Skeletal muscle satellite cell (primary cell): ENCODE results near the gene PHACTR1.

Experiments
- H3K27me3 ChIP-seq: 2 replicates; pipeline ENCODE4 v1.7.0; 2013; ENCODE audit warnings: low read length; ENCODE audit not compliant: control insufficient read depth, insufficient read depth
- H3K36me3 ChIP-seq: 2 replicates; pipeline ENCODE4 v1.7.0; 2013; ENCODE audit warnings: mild to moderate bottlenecking, control low read depth, low read length; ENCODE audit not compliant: insufficient read depth
- H3K4me1 ChIP-seq: 2 replicates; pipeline ENCODE4 v1.7.0; 2013; ENCODE audit warnings: low read length; ENCODE audit not compliant: control insufficient read depth, insufficient read depth
- H3K4me2 ChIP-seq: 2 replicates; pipeline ENCODE4 v1.7.0; 2013; ENCODE audit warnings: mild to moderate bottlenecking, low read length
- H3K4me3 ChIP-seq: 2 replicates; pipeline ENCODE4 v1.7.0; 2013; ENCODE audit warnings: low read length
- H3K9ac ChIP-seq: 2 replicates; pipeline ENCODE4 v1.7.0; 2013; ENCODE audit warnings: mild to moderate bottlenecking, low read depth, low read length, moderate library complexity
- H3K9me3 ChIP-seq: replicated peaks from 2 replicates; pipeline ENCODE4 v1.7.0; 2013; ENCODE audit warnings: mild to moderate bottlenecking, control low read depth, low read length

Gene PHACTR1

DNA sequence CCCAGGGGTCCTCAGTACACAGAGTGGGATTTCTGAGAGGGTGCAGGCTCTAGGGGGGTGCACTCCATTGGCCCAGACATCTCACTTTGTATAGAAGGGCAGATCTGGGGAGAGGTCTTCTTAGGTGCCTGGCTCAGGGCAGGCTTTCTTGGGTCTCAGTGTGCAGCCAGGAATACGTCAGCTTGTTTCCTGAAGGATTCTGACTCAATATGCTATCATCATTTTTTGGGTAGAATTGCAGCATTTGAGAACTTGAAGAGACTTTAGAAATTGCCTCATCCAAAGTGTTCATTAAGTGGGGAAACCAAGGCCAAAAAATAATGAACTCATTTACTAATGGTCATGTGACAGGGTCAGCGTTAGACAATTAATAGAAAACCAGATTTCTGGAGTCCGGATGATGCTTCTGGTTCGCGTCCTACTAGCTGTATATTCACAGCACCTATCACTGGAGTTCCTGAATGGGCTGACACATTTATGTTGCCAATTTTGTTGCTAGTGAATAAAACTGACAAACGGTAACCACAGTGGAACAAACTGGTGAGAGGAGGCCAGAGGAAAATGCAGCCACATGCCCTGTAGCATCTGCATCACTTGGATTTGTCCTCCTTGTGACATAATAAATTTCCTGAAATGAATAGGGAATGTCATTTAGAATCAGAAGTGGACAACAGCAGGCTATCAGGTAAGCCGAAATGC is 372.9 kb downstream of the PHACTR1 start:
- Histone ChIP-seq H3K27me3 (no peaks in the 10 kb centered on the region), H3K4me2 (no peak overlapping the region), H3K9ac (no peak overlapping the region), H3K36me3 (no peaks in the 10 kb centered on the region), H3K4me1 (no peaks in the 10 kb centered on the region), H3K4me3 (no peak overlapping the region), H3K9me3 (no peaks in the 10 kb centered on the region)

DNA sequence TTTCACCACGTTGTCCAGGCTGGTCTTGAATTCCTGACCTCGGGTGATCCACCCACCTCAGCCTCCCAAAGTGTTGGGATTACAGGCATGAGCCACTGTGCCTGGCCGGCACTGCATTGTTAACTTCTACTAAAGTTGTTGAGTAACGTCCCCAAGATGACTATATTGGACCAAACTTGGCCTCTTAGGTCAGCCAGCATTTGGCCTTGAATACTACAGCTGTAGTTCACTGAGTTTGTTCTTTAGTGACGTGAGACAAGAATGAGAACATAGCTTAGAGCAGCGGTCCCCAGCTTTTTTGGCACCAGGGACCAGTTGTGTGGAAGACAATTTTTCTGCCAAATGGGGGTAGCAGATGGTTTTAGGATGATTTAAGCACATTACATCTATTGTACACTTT is 374.6 kb downstream of the PHACTR1 start:
- Histone ChIP-seq H3K9ac (no peak overlapping the region), H3K9me3 (no peaks in the 10 kb centered on the region), H3K4me2 (no peak overlapping the region), H3K4me1 (no peaks in the 10 kb centered on the region), H3K4me3 (no peak overlapping the region), H3K36me3 (no peaks in the 10 kb centered on the region), H3K27me3 (no peaks in the 10 kb centered on the region)

DNA sequence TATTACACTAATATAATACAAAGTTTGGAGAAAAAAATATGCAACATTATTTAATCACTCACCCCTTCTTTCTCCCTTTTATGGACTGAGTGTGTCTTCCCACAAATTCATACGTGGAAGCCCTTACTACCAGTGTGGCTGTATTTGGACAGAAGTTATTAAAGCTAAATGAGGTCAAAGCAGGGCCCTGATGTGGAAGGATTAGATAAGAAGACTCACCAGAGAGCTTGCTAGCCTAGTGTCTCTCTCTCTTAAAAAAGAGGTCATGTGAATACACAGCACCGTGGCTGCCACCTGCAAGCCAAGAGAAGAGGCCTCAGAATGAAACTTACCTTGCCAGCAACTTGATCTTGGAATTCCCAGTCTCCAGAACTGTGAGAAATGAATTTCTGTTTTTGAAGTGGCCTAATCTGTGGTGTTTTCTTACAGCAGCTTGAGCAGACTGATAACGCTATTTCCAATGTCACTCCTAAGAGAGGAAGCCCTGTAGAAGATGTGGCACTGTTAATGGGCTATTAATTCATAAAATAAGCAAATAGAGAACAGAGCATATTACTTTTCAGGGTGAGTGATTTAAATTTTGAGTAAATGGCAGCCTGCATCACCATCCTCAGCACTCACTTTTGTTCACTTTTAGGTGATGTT is 378.3 kb downstream of the PHACTR1 start:
- no peaks in the 10 kb centered on the region for H3K9me3 ChIP-seq
- no peaks in the 10 kb centered on the region for H3K36me3 ChIP-seq
- no peaks in the 10 kb centered on the region for H3K27me3 ChIP-seq
- H3K4me2 ChIP-seq, result no peak overlapping the region
- no peak overlapping the region for H3K4me3 ChIP-seq
- no peaks in the 10 kb centered on the region for H3K4me1 ChIP-seq
- H3K9ac ChIP-seq, result no peak overlapping the region

DNA sequence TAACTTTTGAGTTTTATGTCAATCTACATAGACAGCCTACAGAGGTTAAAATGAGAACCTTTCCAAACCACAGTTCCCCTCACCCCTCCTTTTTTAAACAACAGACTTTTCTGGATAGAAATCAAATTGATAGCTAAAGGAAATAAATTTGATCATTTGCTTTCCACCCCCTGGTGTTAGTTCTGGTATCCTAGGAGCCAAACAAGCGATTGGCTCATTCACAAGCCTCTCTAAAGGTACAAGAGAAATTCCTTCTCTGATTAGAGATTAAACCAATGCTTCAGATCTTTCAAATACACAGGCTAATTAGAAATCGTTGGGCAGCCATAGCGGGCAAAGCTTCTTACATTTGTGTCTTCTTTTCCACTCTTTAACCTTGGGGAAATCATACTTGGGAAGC is 379.5 kb downstream of the PHACTR1 start:
- Histone ChIP-seq H3K9ac (no peak overlapping the region), H3K4me3 (no peak overlapping the region), H3K27me3 (no peaks in the 10 kb centered on the region), H3K4me2 (no peak overlapping the region), H3K4me1 (no peaks in the 10 kb centered on the region), H3K36me3 (no peaks in the 10 kb centered on the region), H3K9me3 (no peaks in the 10 kb centered on the region)

DNA sequence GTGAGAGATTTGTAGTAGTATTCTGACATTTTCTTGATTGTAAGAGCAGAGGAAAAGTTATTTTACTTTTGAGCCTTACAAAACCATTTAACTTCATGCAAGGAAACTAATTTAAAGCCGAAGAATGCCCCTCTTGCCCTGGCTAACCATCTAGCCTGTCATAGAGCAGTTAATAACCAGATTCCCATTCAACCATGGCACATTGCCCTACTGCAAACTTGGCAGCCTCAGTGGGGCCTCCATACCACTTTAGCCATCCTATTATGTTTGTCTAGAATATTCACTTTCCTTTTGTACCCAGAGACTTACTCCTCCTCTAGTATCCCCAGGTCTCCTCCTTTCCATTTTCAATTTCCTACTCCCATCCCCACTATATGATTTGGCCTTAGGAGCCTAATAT is 380.9 kb downstream of the PHACTR1 start:
- H3K9ac ChIP-seq, result no peak overlapping the region
- no peak overlapping the region for H3K4me2 ChIP-seq
- no peaks in the 10 kb centered on the region for H3K36me3 ChIP-seq
- H3K4me1 ChIP-seq, result no peaks in the 10 kb centered on the region
- no peaks in the 10 kb centered on the region for H3K27me3 ChIP-seq
- H3K4me3 ChIP-seq, result no peak overlapping the region
- H3K9me3 ChIP-seq, result no peaks in the 10 kb centered on the region

DNA sequence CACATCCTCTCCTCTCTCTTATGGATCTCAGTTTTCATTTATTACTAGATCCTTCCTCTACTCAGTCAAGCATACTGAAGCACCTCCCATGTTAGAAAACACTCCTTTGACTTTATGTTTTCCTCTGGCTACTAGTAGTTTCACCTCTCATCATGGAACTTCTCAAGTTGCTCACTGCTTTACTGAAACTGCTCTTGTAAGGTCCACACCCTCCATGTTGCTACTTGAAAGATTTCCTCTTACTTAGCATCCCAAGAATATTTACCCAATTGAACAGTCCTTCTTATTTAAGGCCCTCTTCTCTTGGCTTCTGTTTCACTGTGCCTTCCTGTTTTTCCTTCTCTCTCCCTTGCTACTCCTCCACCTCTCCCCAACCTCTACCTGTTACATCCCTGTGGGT is 381.4 kb downstream of the PHACTR1 start:
- Histone ChIP-seq H3K4me1 (no peaks in the 10 kb centered on the region), H3K9me3 (no peaks in the 10 kb centered on the region), H3K36me3 (no peaks in the 10 kb centered on the region), H3K4me3 (no peak overlapping the region), H3K9ac (no peak overlapping the region), H3K27me3 (no peaks in the 10 kb centered on the region), H3K4me2 (no peak overlapping the region)

DNA sequence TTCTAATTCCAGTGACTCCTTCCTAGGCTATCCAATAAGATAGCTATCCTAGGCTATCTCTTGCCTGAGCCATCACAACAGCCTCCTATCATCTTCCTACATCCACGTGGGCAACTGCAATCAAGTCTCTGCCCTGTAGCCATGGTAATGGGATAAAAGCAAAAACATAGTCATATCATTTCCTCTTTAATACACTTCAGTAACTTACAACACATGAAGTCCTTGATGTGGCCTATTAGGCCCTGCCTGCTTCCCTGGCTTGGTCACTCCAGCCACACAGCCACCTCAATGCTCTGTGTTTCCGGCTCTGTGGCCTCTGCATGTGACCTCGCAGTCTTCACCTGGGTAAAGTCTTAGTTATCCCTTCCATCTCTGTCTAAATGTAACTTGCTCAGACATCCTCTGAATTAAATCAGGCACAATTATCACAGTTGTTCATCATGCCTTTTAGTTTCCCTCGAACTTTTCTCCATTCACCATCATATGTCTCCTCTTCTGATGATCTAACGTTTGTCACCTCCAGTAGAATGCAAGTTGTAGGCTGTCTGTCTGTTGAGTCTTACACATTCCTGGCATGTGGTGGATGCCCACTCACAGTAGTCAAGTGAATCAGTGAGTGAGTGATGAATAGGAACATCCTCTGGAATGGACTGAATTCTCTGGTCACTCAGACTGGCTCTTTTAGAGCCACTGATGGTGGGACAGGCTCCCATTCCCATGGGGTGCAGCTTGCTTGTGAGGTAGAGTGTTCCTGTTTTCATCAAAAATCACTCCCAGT is 382.4 kb downstream of the PHACTR1 start:
- Histone ChIP-seq H3K9me3 (no peaks in the 10 kb centered on the region), H3K4me2 (no peak overlapping the region), H3K4me3 (no peak overlapping the region), H3K9ac (no peak overlapping the region), H3K36me3 (no peaks in the 10 kb centered on the region), H3K4me1 (no peaks in the 10 kb centered on the region), H3K27me3 (no peaks in the 10 kb centered on the region)

DNA sequence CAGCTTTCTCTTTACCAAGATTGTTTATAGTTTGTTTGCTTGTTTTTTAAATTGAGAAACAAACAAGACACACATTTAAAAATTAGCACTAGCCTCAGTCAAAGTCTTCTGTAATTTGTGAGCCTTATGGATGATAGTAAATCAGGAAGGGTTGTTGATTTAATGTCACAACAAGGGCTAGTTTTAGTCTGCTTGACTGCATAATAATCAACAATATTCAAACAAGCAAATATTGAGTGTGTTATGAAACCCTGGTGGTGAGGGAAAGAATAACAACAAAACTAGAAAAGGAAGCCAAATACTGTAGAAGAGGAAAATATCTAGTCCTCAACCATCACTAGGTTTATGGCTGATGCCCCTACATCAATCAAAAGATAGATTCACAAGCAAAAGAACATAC is 383.2 kb downstream of the PHACTR1 start:
- H3K4me1 ChIP-seq, result no peaks in the 10 kb centered on the region
- no peak overlapping the region for H3K9ac ChIP-seq
- H3K4me3 ChIP-seq, result no peak overlapping the region
- H3K27me3 ChIP-seq, result no peaks in the 10 kb centered on the region
- no peaks in the 10 kb centered on the region for H3K9me3 ChIP-seq
- H3K4me2 ChIP-seq, result no peak overlapping the region
- H3K36me3 ChIP-seq, result no peaks in the 10 kb centered on the region

DNA sequence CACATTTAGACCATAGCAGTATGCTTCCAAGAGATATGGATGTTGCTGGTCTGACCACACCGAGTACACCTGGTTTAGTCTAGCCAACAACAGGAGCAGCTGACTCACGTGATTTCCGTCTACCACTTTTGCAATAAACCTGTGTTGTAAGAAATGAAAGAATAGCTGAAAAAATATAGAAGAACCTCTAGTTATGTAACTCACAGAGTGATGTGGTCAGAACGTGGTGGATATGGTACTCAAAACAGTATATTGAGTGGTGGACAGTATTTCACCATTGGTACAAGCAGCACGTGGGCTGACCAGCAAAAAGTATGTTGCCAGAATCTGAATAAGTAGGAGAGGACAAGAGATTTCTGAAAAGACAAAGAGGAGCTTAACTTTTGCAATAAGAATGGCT is 384.8 kb downstream of the PHACTR1 start:
- Histone ChIP-seq H3K4me3 (no peak overlapping the region), H3K27me3 (no peaks in the 10 kb centered on the region), H3K9ac (no peak overlapping the region), H3K4me2 (no peak overlapping the region), H3K4me1 (no peaks in the 10 kb centered on the region), H3K36me3 (no peaks in the 10 kb centered on the region), H3K9me3 (no peaks in the 10 kb centered on the region)

DNA sequence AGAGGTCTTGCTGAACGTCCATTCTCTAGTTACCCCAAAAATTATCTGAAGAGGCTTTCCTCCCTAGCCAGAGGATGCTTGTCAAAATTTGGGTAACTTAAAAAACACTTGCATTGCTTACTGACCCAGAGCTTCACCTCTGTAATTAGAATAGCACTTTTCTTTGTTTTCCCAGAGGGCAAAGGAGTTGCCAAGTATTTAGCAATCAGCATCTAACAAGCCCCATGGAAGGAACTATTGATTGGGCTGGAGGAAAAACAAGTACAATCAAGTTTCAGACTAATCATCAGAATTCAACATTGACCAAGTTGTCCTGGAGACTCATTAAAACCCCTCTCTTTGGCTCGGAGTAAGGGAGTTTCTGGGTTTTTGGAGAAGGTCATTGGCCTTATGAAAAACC is 385.4 kb downstream of the PHACTR1 start:
- Histone ChIP-seq H3K9ac (no peak overlapping the region), H3K36me3 (no peaks in the 10 kb centered on the region), H3K4me2 (no peak overlapping the region), H3K4me3 (no peak overlapping the region), H3K9me3 (no peaks in the 10 kb centered on the region), H3K4me1 (no peaks in the 10 kb centered on the region), H3K27me3 (no peaks in the 10 kb centered on the region)

DNA sequence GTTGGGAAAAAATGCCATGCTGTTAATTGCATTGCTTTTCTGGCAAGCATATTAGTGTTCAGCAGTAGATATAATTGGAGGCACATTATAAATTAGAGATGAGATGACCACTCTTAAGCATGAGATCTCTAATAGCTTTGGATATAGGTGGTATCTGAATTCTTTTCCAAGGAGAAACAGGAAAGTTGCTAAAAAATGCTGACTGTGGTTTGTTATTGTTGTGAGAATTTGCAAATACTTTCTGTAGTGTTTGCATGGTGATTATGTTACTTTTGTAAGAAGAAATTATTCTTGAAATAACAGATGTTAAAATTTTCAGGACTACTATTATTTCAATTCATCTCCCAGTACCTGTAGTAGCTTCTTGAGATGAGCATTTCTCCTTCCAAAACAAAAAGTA is 386.6 kb downstream of the PHACTR1 start:
- no peaks in the 10 kb centered on the region for H3K4me1 ChIP-seq
- no peaks in the 10 kb centered on the region for H3K27me3 ChIP-seq
- H3K9me3 ChIP-seq, result no peaks in the 10 kb centered on the region
- H3K36me3 ChIP-seq, result no peaks in the 10 kb centered on the region
- H3K4me3 ChIP-seq, result no peak overlapping the region
- H3K9ac ChIP-seq, result no peak overlapping the region
- H3K4me2 ChIP-seq, result no peak overlapping the region
